Central memory CD4-positive, alpha-beta T cell (primary cell): ENCODE measurements around the gene ETHE1.
"Not testable (repeated sequence)": the region's sequence is repeated elsewhere in the genome, so short reads cannot be mapped to it uniquely, and the experiment has no call there.

Experiments used
- DNase-seq: peaks from one replicate; pipeline ENCODE4 v3.0.0; 2022

The ETHE1 gene

GRCh38 chr19:43551399-43552197, 24.6 kb upstream of the ETHE1 start:
- DNase-seq, result no peak

- DNase-seq, result no peak
These were observed 21.7 kb upstream of the ETHE1 start for GRCh38 chr19:43548706-43549105.

- not testable (repeated sequence) for DNase-seq
These were observed 20.9 kb upstream of the ETHE1 start for GRCh38 chr19:43547926-43548325.

- DNase-seq, result no peak
These were observed 19.6 kb upstream of the ETHE1 start for GRCh38 chr19:43546581-43546980.

GRCh38 chr19:43545981-43546380, 19.0 kb upstream of the ETHE1 start:
- no peak for DNase-seq

- DNase-seq, result no peak
These were observed 18.3 kb upstream of the ETHE1 start for GRCh38 chr19:43545276-43545675.

GRCh38 chr19:43544077-43544476, 17.1 kb upstream of the ETHE1 start:
- DNase-seq, result no peak

- no peak for DNase-seq
These were observed 15.1 kb upstream of the ETHE1 start for GRCh38 chr19:43541920-43542650.

- DNase-seq, result no peak
These were observed 13.4 kb upstream of the ETHE1 start for GRCh38 chr19:43540381-43540780.

GRCh38 chr19:43538922-43539321, 11.9 kb upstream of the ETHE1 start:
- no peak for DNase-seq

- DNase-seq, result no peak
These were observed 8.1 kb upstream of the ETHE1 start for GRCh38 chr19:43534816-43535761.

- DNase-seq, result no peak
These were observed 7.4 kb upstream of the ETHE1 start for GRCh38 chr19:43534305-43534815.

- DNase-seq, result peak; percentile 87
These were observed 6.7 kb upstream of the ETHE1 start for GRCh38 chr19:43533546-43534304.

- DNase-seq, result peak; percentile 83
These were observed 6.1 kb upstream of the ETHE1 start, which contains the start of gene ZNF575 for GRCh38 chr19:43532962-43533545. ZNF575 (plus strand) TSS chr19:43533188; CDS start chr19:43534423, 1,235 bp downstream.

- no peak for DNase-seq
These were observed 5.6 kb upstream of the ETHE1 start for GRCh38 chr19:43532571-43532961.

GRCh38 chr19:43527860-43528622, 1.0 kb upstream of the ETHE1 start:
- DNase-seq, result no peak

GRCh38 chr19:43525836-43526771, 897 bp downstream of the ETHE1 start:
- no peak for DNase-seq

GRCh38 chr19:43524922-43525835, 1.8 kb downstream of the ETHE1 start:
- DNase-seq, result peak; percentile 37
